PC-9 (cell line): ENCODE results near the gene PKHD1.

Source experiments
- CTCF ChIP-seq: fragments of 200-600 bp; sonication (generic); conservative IDR thresholded peaks from 2 replicates; pipeline ENCODE4 v1.6.1; 2017; ENCODE audit warnings: mixed run types, antibody characterized with exemption, mild to moderate bottlenecking, moderate library complexity
- EZH2 ChIP-seq: fragments of 200-600 bp; sonication (generic); IDR thresholded peaks from 2 replicates; pipeline ENCODE4 v1.8.0; 2017; ENCODE audit warnings: antibody characterized with exemption, low read depth

- no peak for TF ChIP-seq CTCF
- no peak for TF ChIP-seq EZH2
Measured at GRCh38 chr6:51915098-51915497, 172.3 kb downstream of the PKHD1 start.
